Esophagus squamous epithelium (tissue), 5 donors: ENCODE data around the gene CBX4. TPM values are rescaled to one million over a fixed set of nuclear protein-coding genes. Genes with fewer than 3 reads are reported as not detected.

Source experiments
- DNase-seq: peaks from one replicate; lab custom pipeline; 2025; lab: John Stamatoyannopoulos, UW
- H3K27ac ChIP-seq, 4 donors: fragments of 200-600 bp; sonication (generic); one replicate each; pipeline ENCODE4 v1.5.1; 2016 to 2019; ENCODE audit warnings: mild to moderate bottlenecking in 1 of 4
- H3K27me3 ChIP-seq, 4 donors: fragments of 200-600 bp; sonication (generic); 1 replicate in 3 of 4; 2 replicates in 1 of 4; pipeline versions ENCODE4 v1.5.1 to v1.6.0; 2017 to 2021; ENCODE audit warnings: antibody characterized with exemption in 1 of 4
- H3K36me3 ChIP-seq, 3 donors: fragments of 200-600 bp; sonication (generic); one replicate each; pipeline ENCODE4 v1.5.1; 2016 to 2019
- H3K4me1 ChIP-seq, 3 donors: fragments of 200-600 bp; sonication (generic); one replicate each; pipeline ENCODE4 v1.5.1; 2017 to 2019
- H3K4me3 ChIP-seq, 4 donors: fragments of 200-600 bp; sonication (generic); 1 replicate in 3 of 4; 2 replicates in 1 of 4; pipeline ENCODE4 v1.5.1; 2016 to 2019; ENCODE audit warnings: mild to moderate bottlenecking in 2 of 4, moderate library complexity in 1 of 4
- H3K9me3 ChIP-seq, 3 donors: fragments of 200-600 bp; sonication (generic); one replicate each; pipeline ENCODE4 v1.5.1; 2016 to 2019
- CTCF ChIP-seq, 6 experiments: fragments of 450-650 bp in 4 of 6; fragments of 200-600 bp in 2 of 6; sonication (generic) in 2 of 6; IDR thresholded peaks; one replicate each; pipeline ENCODE4 v1.5.1; 2016 to 2019; ENCODE audit warnings: antibody characterized with exemption in 6 of 6, mild to moderate bottlenecking in 4 of 6, moderate library complexity in 4 of 6
- POLR2A ChIP-seq, 4 donors: fragments of 450-650 bp; IDR thresholded peaks; one replicate each; pipeline ENCODE4 v1.6.1; 2017; ENCODE audit warnings: antibody characterized with exemption in 4 of 4, mild to moderate bottlenecking in 4 of 4, moderate library complexity in 3 of 4
- WGBS, 2 donors: methylation state at CpG; one replicate each; pipeline ENCODE4 v1.1.5; 2018; 5-methylcytosine and 5-hydroxymethylcytosine counted together
- intact Hi-C: fragments of 100-400 bp; cut with DNase I; formaldehyde crosslinking; loops from one replicate; pipeline ENCODE4 v1.15.0; 2022
- total RNA-seq, 4 donors: library from RNA; depleted of rRNA; stranded (reverse); fragments of >200 nt; gene quantifications; one replicate each; pipeline ENCODE4 v1.1.0, GENCODE V29; 2016
- donor health status: DM: yes; HTN: yes; CAD: no.

The CBX4 gene
- total RNA-seq, 4 donors from 2014 or later, result 9.0 to 26.3 (median 17.1) TPM

GRCh38 chr17:79873583-79873982 is 34.3 kb upstream of the CBX4 start:
- WGBS, 2 donors, result 85 to 86% methylated on average over 8 to 9 of the region's 9 CpGs
- intact Hi-C loops, result no loop called here
- H3K27ac ChIP-seq, result no peak overlapping the region
- peaks cover 0 to 67% (median 0%) of the 10 kb centered on the region in 4 donors for H3K27me3 ChIP-seq
- no peak overlapping the region for H3K4me3 ChIP-seq
- H3K4me1 ChIP-seq, result no peaks in the 10 kb centered on the region
- no peaks in the 10 kb centered on the region for H3K36me3 ChIP-seq
- H3K9me3 ChIP-seq, result no peaks in the 10 kb centered on the region
- no peak for TF ChIP-seq CTCF (IDR thresholded peaks at IDR 0.05)
- no peak for TF ChIP-seq POLR2A (IDR thresholded peaks at IDR 0.05)
- DNase-seq, result no peak

- intact Hi-C loops, result no loop called here
Measured at GRCh38 chr17:79872762-79873161, 33.5 kb upstream of the CBX4 start.

GRCh38 chr17:79871131-79871530 is 31.9 kb upstream of the CBX4 start:
- Histone ChIP-seq H3K36me3 (no peaks in the 10 kb centered on the region), H3K27me3 (peaks cover 0 to 57% (median 0%) of the 10 kb centered on the region in 4 donors), H3K4me1 (no peaks in the 10 kb centered on the region), H3K9me3 (no peaks in the 10 kb centered on the region), H3K27ac (no peak overlapping the region), H3K4me3 (no peak overlapping the region)
- WGBS, 2 donors, result 94 to 98% methylated on average over 7 to 14 of the region's 18 CpGs
- intact Hi-C loops, result no loop called here
- TF ChIP-seq POLR2A (IDR thresholded peaks at IDR 0.05) (no peak), CTCF (IDR thresholded peaks at IDR 0.05) (no peak)
- no peak for DNase-seq

More at GRCh38 chr17:79872762-79873161, 33.5 kb upstream of the CBX4 start:
- no peak for DNase-seq
- Histone ChIP-seq H3K27ac (no peak overlapping the region), H3K27me3 (peaks cover 0 to 59% (median 0%) of the 10 kb centered on the region in 4 donors), H3K36me3 (no peaks in the 10 kb centered on the region), H3K4me1 (no peaks in the 10 kb centered on the region), H3K4me3 (no peak overlapping the region), H3K9me3 (no peaks in the 10 kb centered on the region)
- 62 to 71% methylated on average over 10 of the region's 10 CpGs for whole genome bisulfite sequencing, 2 donors
- TF ChIP-seq POLR2A (IDR thresholded peaks at IDR 0.05) (no peak), CTCF (IDR thresholded peaks at IDR 0.05) (no peak)

- no peak overlapping the region for H3K4me3 ChIP-seq
- H3K9me3 ChIP-seq, result no peaks in the 10 kb centered on the region
- no peaks in the 10 kb centered on the region for H3K36me3 ChIP-seq
- TF ChIP-seq CTCF (IDR thresholded peaks at IDR 0.05) (no peak), POLR2A (IDR thresholded peaks at IDR 0.05) (no peak)
- intact Hi-C loops, result no loop called here
- peaks cover 0 to 61% (median 0%) of the 10 kb centered on the region in 4 donors for H3K27me3 ChIP-seq
- WGBS, 2 donors, result 83 to 100% methylated on average over 6 to 7 of the region's 15 CpGs
- no peak overlapping the region for H3K27ac ChIP-seq
- no peak for DNase-seq
- H3K4me1 ChIP-seq, result no peaks in the 10 kb centered on the region
Measured at GRCh38 chr17:79870540-79870939, 31.3 kb upstream of the CBX4 start.

GRCh38 chr17:79866791-79867518 is 27.7 kb upstream of the CBX4 start:
- H3K27me3 ChIP-seq, result peaks cover 0 to 82% (median 0%) of the 10 kb centered on the region in 4 donors
- DNase-seq, result no peak
- H3K36me3 ChIP-seq, result no peaks in the 10 kb centered on the region
- H3K4me3 ChIP-seq, result no peak overlapping the region
- intact Hi-C loops, result no loop called here
- whole genome bisulfite sequencing, 2 donors, result 66 to 71% methylated on average over 10 to 11 of the region's 11 CpGs
- peaks cover 0 to 6% (median 4%) of the 10 kb centered on the region in 3 donors for H3K4me1 ChIP-seq
- TF ChIP-seq CTCF (IDR thresholded peaks at IDR 0.05), result no peak
- no peak for TF ChIP-seq POLR2A (IDR thresholded peaks at IDR 0.05)
- no peaks in the 10 kb centered on the region for H3K9me3 ChIP-seq
- H3K27ac ChIP-seq, result no peak overlapping the region
